Lung (tissue), 12 donors: ENCODE measurements around the gene MEIS2. TPM values are rescaled to one million over a fixed set of nuclear protein-coding genes. Genes with fewer than 3 reads are reported as not detected.

Source experiments
- ATAC-seq: fragments of 200-7000 bp; cut with Tn5 transposase; one replicate; pipeline ENCODE4 v1.9.1; 2020; ENCODE audit warnings: moderate number of reproducible peaks; ENCODE audit not compliant: insufficient read depth, low FRiP score
- DNase-seq, 3 donors: peaks; one replicate each; pipeline ENCODE4 v3.0.0-alpha.2; 2013 to 2017
- H3K27ac ChIP-seq, 2 donors: one replicate each; pipeline ENCODE4 v1.5.1; 2013; ENCODE audit warnings: mild to moderate bottlenecking in 2 of 2, moderate library complexity in 2 of 2, control low read depth in 1 of 2, inconsistent platforms in 1 of 2, low read depth in 1 of 2, low read length in 1 of 2
- H3K27me3 ChIP-seq, 3 donors: one replicate each; pipeline ENCODE4 v1.5.1; 2013; ENCODE audit warnings: low read length in 2 of 3; ENCODE audit not compliant: control insufficient read depth in 3 of 3, insufficient read depth in 3 of 3
- H3K36me3 ChIP-seq, 4 donors: one replicate each; pipeline ENCODE4 v1.5.1; 2013; ENCODE audit warnings: low read length in 4 of 4, mild to moderate bottlenecking in 1 of 4, moderate library complexity in 1 of 4; ENCODE audit not compliant: control insufficient read depth in 4 of 4, insufficient read depth in 4 of 4
- H3K4me1 ChIP-seq, 5 donors: one replicate each; pipeline ENCODE4 v1.5.1; 2013; ENCODE audit warnings: low read length in 5 of 5, mild to moderate bottlenecking in 2 of 5, moderate library complexity in 1 of 5; ENCODE audit not compliant: control insufficient read depth in 5 of 5, insufficient read depth in 5 of 5
- H3K4me3 ChIP-seq: one replicate; pipeline ENCODE4 v1.5.1; 2013; ENCODE audit warnings: mild to moderate bottlenecking, control low read depth, moderate library complexity
- H3K9ac ChIP-seq, 2 donors: one replicate each; pipeline ENCODE4 v1.5.1; 2013; ENCODE audit warnings: low read length in 2 of 2, control low read depth in 1 of 2; ENCODE audit not compliant: insufficient read depth in 1 of 2
- H3K9me3 ChIP-seq, 4 donors: one replicate each; pipeline ENCODE4 v1.5.1; 2013; ENCODE audit warnings: low read length in 3 of 4, mild to moderate bottlenecking in 1 of 4, moderate library complexity in 1 of 4; ENCODE audit not compliant: control insufficient read depth in 4 of 4, insufficient read depth in 3 of 4
- WGBS, 2 donors: extraction: QIAGEN DNeasy Blood & Tissue Kit; methylation state at CpG; one replicate each; pipeline ENCODE4 v1.1.7; 2013; 5-methylcytosine and 5-hydroxymethylcytosine counted together
- polyA plus RNA-seq, 2 donors: library from polyadenylated mRNA; stranded (reverse); fragments of 200-250 nt; gene quantifications; one replicate each; pipeline ENCODE4 v1.2.1, GENCODE V29; 2013
- total RNA-seq, 2 donors: library from RNA; depleted of rRNA in 1 of 2; stranded (reverse); fragments of >200 nt in 1 of 2; gene quantifications; one replicate each; pipeline ENCODE4 v1.2.1, GENCODE V29; 2014 to 2021
- TF ChIP-seq, protein P1 (sequence below): IDR thresholded peaks from 2 replicates; pipeline ENCODE4 v1.5.1; 2012; ENCODE audit warnings: mild to moderate bottlenecking; ENCODE audit errors: control extremely low read depth, extremely low read depth
- donor health status: control.
- donor health status: control.
- donor health status: Bipolar disorder and iron deficiency.
- donor health status: healthy.
- donor health status: DM: yes; HTN: yes; CAD: no.

MEIS2 gene
- total and polyA plus RNA-seq, 4 donors, result 5.6 to 47.5 (median 13.7) TPM

DNA sequence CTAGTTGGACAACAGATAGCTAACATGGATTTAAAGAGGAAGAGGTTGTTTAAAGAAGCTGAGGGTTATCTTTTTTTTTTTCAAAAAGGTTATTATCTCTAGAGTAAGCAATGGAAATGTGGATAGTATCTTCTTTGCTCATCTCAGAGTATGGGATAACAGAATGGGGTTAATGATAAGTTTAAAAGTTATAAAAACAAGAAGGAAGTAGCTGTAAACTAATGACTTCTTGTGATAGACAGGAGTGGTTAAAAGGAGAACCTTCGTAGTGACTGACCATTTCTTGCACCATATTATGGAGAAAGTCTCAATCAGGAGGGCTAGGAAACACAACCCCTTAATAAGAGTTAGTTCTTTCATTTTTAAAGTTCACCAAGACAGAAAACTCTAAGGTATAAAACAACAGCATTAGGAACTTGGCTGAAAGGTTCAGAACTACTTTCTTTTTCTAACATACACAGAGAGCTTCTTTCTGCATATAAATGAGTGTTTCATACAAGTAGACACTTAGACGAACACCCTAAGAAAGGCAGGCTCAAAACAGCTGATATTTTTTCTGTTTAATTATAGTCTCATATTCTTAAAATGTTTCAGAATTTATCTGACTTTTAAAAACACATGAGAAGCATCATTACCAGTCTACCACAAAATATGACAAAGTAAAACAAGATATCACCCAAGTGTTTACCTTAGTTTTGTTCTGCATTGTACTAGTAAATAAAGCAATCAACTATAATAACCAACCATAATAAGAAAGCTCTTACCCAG, 140.0 kb downstream of the MEIS2 start:
- H3K4me1 ChIP-seq, result peaks cover 0 to 13% (median 4%) of the 10 kb centered on the region in 5 donors
- 34 to 41% methylated on average over 2 of the region's 2 CpGs for WGBS, 2 donors
- ATAC-seq, result no peak
- no peaks in the 10 kb centered on the region for H3K27me3 ChIP-seq
- no peaks in the 10 kb centered on the region for H3K9me3 ChIP-seq
- H3K36me3 ChIP-seq, result no peaks in the 10 kb centered on the region
- TF ChIP-seq, protein P1, sequence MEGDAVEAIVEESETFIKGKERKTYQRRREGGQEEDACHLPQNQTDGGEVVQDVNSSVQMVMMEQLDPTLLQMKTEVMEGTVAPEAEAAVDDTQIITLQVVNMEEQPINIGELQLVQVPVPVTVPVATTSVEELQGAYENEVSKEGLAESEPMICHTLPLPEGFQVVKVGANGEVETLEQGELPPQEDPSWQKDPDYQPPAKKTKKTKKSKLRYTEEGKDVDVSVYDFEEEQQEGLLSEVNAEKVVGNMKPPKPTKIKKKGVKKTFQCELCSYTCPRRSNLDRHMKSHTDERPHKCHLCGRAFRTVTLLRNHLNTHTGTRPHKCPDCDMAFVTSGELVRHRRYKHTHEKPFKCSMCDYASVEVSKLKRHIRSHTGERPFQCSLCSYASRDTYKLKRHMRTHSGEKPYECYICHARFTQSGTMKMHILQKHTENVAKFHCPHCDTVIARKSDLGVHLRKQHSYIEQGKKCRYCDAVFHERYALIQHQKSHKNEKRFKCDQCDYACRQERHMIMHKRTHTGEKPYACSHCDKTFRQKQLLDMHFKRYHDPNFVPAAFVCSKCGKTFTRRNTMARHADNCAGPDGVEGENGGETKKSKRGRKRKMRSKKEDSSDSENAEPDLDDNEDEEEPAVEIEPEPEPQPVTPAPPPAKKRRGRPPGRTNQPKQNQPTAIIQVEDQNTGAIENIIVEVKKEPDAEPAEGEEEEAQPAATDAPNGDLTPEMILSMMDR, result no peak
- H3K9ac ChIP-seq, result no peak overlapping the region
- H3K27ac ChIP-seq, result no peak overlapping the region
- no peak for DNase-seq
- H3K4me3 ChIP-seq, result no peak overlapping the region

DNA sequence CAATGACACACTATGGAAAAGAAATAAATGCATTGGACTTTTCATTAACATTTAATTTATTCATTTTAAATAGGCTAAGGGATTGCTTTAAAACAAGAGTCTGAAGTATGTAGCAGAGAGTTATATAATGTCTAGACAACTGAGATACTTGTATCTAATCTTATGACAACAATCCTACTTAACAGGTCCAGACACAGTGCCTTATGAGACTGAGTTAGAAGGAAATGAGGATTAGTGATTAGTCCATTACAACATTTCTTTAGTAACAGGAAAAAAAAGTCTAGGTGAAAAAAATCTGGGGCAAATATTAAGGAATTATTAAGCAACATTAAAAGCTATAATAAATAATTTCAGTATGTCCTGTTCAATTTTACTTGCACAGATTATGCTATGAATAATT, 140.6 kb downstream of the MEIS2 start:
- TF ChIP-seq, protein P1, result no peak
- Histone ChIP-seq H3K36me3 (no peaks in the 10 kb centered on the region), H3K9me3 (no peaks in the 10 kb centered on the region), H3K4me3 (no peak overlapping the region), H3K27ac (no peak overlapping the region), H3K9ac (no peak overlapping the region), H3K4me1 (peaks cover 0 to 9% (median 2%) of the 10 kb centered on the region in 5 donors), H3K27me3 (no peaks in the 10 kb centered on the region)
- no peak for ATAC-seq
- no peak for DNase-seq

DNA sequence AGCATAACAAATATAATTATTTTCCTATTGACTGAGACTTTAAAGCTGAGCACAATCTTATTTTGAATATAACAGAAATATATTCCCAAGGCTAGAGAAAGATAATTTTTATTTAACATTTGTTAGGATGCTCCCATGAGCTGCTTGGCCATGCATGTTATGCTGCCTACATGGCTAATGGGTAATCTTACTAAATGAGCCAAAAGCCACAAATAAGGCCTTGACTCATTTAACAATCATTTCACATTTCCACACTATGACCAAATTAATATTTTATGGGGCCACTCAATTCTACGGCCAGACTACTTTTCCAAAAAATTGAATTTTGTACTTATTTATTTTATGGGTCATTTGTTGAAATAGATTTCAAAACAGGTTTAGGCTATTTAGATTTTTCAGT, 141.7 kb downstream of the MEIS2 start:
- TF ChIP-seq, protein P1, result no peak
- DNase-seq (no peak), ATAC-seq (no peak)
- Histone ChIP-seq H3K27me3 (no peaks in the 10 kb centered on the region), H3K4me3 (no peak overlapping the region), H3K9me3 (no peaks in the 10 kb centered on the region), H3K4me1 (peaks cover 0 to 10% (median 0%) of the 10 kb centered on the region in 5 donors), H3K9ac (no peak overlapping the region), H3K27ac (no peak overlapping the region), H3K36me3 (no peaks in the 10 kb centered on the region)
- WGBS, 2 donors, result 95 to 100% methylated on average over 1 of the region's 1 CpG

DNA sequence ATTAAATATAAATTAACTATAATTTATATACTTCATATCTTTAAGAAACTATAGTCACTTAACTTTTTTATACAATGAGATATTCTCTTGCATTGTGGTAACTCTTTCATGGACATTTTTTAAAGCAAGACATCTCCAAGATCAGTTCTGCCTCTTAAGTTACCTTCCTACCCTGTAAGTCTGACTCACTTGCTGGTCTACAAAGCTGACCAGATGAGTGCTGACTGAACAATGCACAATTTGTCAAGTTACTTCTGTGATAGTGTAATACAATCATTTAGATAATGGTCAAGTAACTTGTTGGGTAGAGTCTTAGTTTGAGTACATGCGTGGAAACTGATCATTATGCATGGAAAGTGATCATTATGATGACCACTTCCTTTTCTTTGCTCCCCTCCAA, 145.9 kb downstream of the MEIS2 start:
- 88 to 100% methylated on average over 1 of the region's 1 CpG for WGBS, 2 donors
- peaks cover 0 to 24% (median 8%) of the 10 kb centered on the region in 5 donors for H3K4me1 ChIP-seq
- H3K36me3 ChIP-seq, result no peaks in the 10 kb centered on the region
- TF ChIP-seq, protein P1, result no peak
- H3K4me3 ChIP-seq, result no peak overlapping the region
- no peak overlapping the region for H3K9ac ChIP-seq
- H3K27ac ChIP-seq, result no peak overlapping the region
- ATAC-seq (no peak), DNase-seq (no peak)
- H3K27me3 ChIP-seq, result no peaks in the 10 kb centered on the region
- H3K9me3 ChIP-seq, result no peaks in the 10 kb centered on the region
